SH-SY5Y (cell line): ENCODE measurements around the gene BMAL1.

Source experiments
- GATA2 ChIP-seq: IDR thresholded peaks from 2 replicates; pipeline ENCODE4 v1.6.1; 2011; ENCODE audit warnings: mild to moderate bottlenecking, low read depth, low read length
- GATA3 ChIP-seq: IDR thresholded peaks from 2 replicates; pipeline ENCODE4 v1.6.1; 2011; ENCODE audit warnings: low read depth, mild to moderate bottlenecking, low read length, moderate library complexity

DNA sequence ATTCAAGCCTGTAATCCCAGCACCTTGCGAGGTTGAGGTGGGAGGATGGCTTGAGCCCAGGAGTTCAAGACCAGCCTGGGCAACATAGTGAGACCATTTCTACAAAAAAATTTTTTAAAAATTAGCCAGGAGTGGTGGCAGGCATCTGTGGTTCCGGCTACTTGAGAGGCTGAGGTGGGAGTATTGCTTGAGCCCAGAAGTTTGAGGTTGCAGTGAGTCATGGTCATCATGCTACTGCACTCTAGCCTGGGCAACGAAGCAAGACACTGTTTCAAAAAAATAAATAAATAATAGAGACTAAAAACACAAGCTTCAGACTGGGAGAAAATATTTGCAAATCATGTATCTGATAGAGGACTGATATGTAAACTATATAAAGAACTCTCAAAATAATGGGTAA, 152.2 kb downstream of the BMAL1 start:
- TF ChIP-seq GATA2, result no peak
- TF ChIP-seq GATA3, result no peak
